Sigmoid colon (tissue), 4 donors: Measurements from ENCODE around the gene TSPAN9.

Experiments
- CTCF ChIP-seq, 4 experiments: fragments of 450-650 bp in 3 of 4; fragments of 200-600 bp in 1 of 4; IDR thresholded peaks; one replicate each; pipeline ENCODE4 v1.5.1; 2016 to 2019; ENCODE audit warnings: antibody characterized with exemption in 4 of 4, mild to moderate bottlenecking in 3 of 4, moderate library complexity in 2 of 4
- EP300 ChIP-seq, 4 donors: sonication (generic); formaldehyde crosslinking; IDR thresholded peaks; one replicate each; pipeline ENCODE4 v1.6.1; 2017; ENCODE audit warnings: antibody characterized with exemption in 4 of 4
- POLR2A ChIP-seq, 2 donors: fragments of 450-650 bp; IDR thresholded peaks; one replicate each; pipeline ENCODE4 v1.6.1; 2016; ENCODE audit warnings: antibody characterized with exemption in 2 of 2, mild to moderate bottlenecking in 2 of 2, moderate library complexity in 2 of 2

GRCh38 chr12:3042826-3043225 is 34.4 kb upstream of the TSPAN9 start:
- no peak for TF ChIP-seq CTCF (IDR thresholded peaks at IDR 0.05)
- TF ChIP-seq POLR2A (IDR thresholded peaks at IDR 0.05), result no peak
- TF ChIP-seq EP300 (IDR thresholded peaks at IDR 0.05), result no peak
